Parathyroid adenoma (tissue), 2 donors: ENCODE data around the gene FTL.
A peak's percentile ranks its signal among the peaks of the same experiment; 100 is the strongest.

Source experiments
- H2AFZ ChIP-seq: fragments of 300-600 bp; sonication (generic); one replicate; pipeline ENCODE4 v1.7.0; 2017; ENCODE audit warnings: antibody characterized with exemption, mild to moderate bottlenecking
- H3K27ac ChIP-seq: fragments of 300-600 bp; sonication (generic); one replicate; pipeline ENCODE4 v1.7.0; 2017
- H3K27me3 ChIP-seq: fragments of 300-600 bp; sonication (generic); one replicate; pipeline ENCODE4 v1.7.0; 2017; ENCODE audit warnings: low read length; ENCODE audit not compliant: control insufficient read depth, insufficient read depth
- H3K36me3 ChIP-seq: fragments of 300-600 bp; sonication (generic); one replicate; pipeline ENCODE4 v1.7.0; 2017; ENCODE audit warnings: low read length; ENCODE audit not compliant: control insufficient read depth, insufficient read depth
- H3K4me1 ChIP-seq: fragments of 300-600 bp; sonication (generic); one replicate; pipeline ENCODE4 v1.7.0; 2017; ENCODE audit warnings: control low read depth
- H3K4me2 ChIP-seq: fragments of 300-600 bp; sonication (generic); one replicate; pipeline ENCODE4 v1.7.0; 2017; ENCODE audit warnings: low read length
- H3K4me3 ChIP-seq: fragments of 300-600 bp; sonication (generic); one replicate; pipeline ENCODE4 v1.7.0; 2017; ENCODE audit warnings: low read depth, low read length
- H3K79me2 ChIP-seq: fragments of 300-600 bp; sonication (generic); one replicate; pipeline ENCODE4 v1.7.0; 2017; ENCODE audit warnings: control low read depth
- H3K9ac ChIP-seq: fragments of 300-600 bp; sonication (generic); one replicate; pipeline ENCODE4 v1.7.0; 2017; ENCODE audit warnings: mild to moderate bottlenecking
- H3K9me3 ChIP-seq: fragments of 300-600 bp; sonication (generic); one replicate; pipeline ENCODE4 v1.7.0; 2017; ENCODE audit warnings: low read length; ENCODE audit not compliant: control insufficient read depth
- CTCF ChIP-seq: fragments of 300-600 bp; sonication (generic); IDR thresholded peaks from one replicate; pipeline ENCODE4 v1.7.0; 2017; ENCODE audit warnings: antibody characterized with exemption, mild to moderate bottlenecking
- donor health status: primary hyperparathyroidism.

FTL gene

DNA sequence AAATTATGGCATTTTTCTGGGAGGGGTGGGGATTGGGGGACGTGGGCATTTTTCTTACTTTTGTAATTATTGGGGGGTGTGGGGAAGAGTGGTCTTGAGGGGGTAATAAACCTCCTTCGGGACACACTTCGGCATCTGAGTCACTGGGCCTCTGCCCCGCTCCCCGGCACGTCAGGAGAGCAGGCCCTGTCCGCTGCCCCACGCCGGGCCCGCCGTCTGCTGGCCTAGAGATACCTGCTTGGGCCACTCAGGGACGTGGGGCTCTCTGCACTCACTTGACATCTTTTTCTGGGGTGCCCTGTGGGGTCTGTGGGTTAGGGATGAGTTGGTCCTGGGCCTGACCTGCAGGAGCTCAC is 3.5 kb upstream of the FTL start:
- H3K36me3 ChIP-seq = no peaks in the 10 kb centered on the region

DNA sequence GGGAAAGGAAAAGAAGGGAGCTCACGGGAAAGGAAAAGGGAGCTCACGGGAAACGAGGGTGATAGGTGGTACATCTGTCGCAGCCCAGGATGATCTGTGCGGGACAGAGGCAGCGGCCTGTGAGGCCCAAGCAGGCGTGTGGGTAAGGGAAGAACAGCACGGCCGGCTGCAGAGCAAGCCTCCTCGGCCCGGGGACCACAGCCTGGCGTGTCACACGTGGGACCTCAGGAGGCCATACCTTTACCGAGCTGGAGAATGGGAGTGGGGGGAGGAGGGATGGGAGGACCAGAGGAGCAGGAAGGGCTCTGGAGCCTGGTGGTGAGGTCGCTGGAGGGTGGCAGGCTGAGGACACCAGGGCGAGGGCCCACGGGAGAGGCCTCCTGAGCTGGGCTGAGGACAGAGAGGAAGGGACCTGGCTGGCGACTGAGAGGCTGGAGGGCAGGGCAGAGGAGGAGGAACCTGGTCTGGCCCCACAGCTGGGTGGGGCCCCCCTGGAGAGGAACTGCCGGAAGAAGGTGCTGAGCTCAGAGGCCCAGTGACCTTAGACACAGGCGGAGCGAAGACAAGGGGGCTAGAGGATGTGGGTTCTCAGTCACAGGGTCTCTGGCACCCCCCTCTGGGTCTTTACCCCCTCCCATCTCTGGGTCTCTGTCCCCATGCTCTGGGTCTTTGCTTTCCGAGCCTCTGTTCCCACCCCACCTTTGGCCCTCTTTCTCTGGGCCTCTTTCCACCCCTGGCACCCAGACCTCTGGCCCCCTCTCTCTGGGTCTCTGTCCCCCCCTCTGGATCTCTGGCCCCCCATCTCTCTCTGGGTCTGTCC is 2.9 kb upstream of the FTL start:
- no peak overlapping the region for H3K4me3 ChIP-seq
- peak overlapping the region; percentile 67 for H3K27ac ChIP-seq
- H3K9ac ChIP-seq = no peak overlapping the region
- peaks cover 28% of the 10 kb centered on the region for H3K4me1 ChIP-seq
- H3K27me3 ChIP-seq = no peaks in the 10 kb centered on the region
- H3K4me2 ChIP-seq = peak overlapping the region; percentile 26
- H2AFZ ChIP-seq = peak overlapping the region; percentile 61
- no peaks in the 10 kb centered on the region for H3K9me3 ChIP-seq
- no peak for TF ChIP-seq CTCF
- no peaks in the 10 kb centered on the region for H3K36me3 ChIP-seq
- peaks cover 5% of the 10 kb centered on the region for H3K79me2 ChIP-seq

More for the DNA sequence above, 3.5 kb upstream of the FTL start:
- Histone ChIP-seq H3K4me1 (peaks cover 23% of the 10 kb centered on the region), H3K27me3 (no peaks in the 10 kb centered on the region), H3K27ac (peak overlapping the region; percentile 67), H3K79me2 (peaks cover 5% of the 10 kb centered on the region), H3K4me3 (no peak overlapping the region), H2AFZ (no peak overlapping the region), H3K9me3 (no peaks in the 10 kb centered on the region), H3K9ac (no peak overlapping the region), H3K4me2 (no peak overlapping the region)
- no peak for TF ChIP-seq CTCF

- no peak for TF ChIP-seq CTCF
- H3K36me3 ChIP-seq = no peaks in the 10 kb centered on the region
- H3K27me3 ChIP-seq = no peaks in the 10 kb centered on the region
- H3K4me1 ChIP-seq = peaks cover 31% of the 10 kb centered on the region
- H3K4me3 ChIP-seq = no peak overlapping the region
- peak overlapping the region; percentile 61 for H2AFZ ChIP-seq
- peak overlapping the region; percentile 67 for H3K27ac ChIP-seq
- peak overlapping the region; percentile 26 for H3K4me2 ChIP-seq
- peaks cover 5% of the 10 kb centered on the region for H3K79me2 ChIP-seq
- no peak overlapping the region for H3K9ac ChIP-seq
- H3K9me3 ChIP-seq = no peaks in the 10 kb centered on the region
Measured at GRCh38 chr19:48962849-48963165, 2.3 kb upstream of the FTL start.

GRCh38 chr19:48963371-48964204 is 1.5 kb upstream of the FTL start:
- H3K36me3 ChIP-seq = no peaks in the 10 kb centered on the region
- peak overlapping the region; percentile 65 for H3K4me2 ChIP-seq
- H2AFZ ChIP-seq = peak overlapping the region; percentile 59
- no peaks in the 10 kb centered on the region for H3K27me3 ChIP-seq
- peaks cover 5% of the 10 kb centered on the region for H3K79me2 ChIP-seq
- no peak overlapping the region for H3K9ac ChIP-seq
- peaks cover 35% of the 10 kb centered on the region for H3K4me1 ChIP-seq
- H3K9me3 ChIP-seq = no peaks in the 10 kb centered on the region
- peak overlapping the region; percentile 29 for H3K27ac ChIP-seq
- H3K4me3 ChIP-seq = peak overlapping the region; percentile 25
- no peak for TF ChIP-seq CTCF
